Left renal cortex interstitium (tissue), 4 donors: ENCODE data around the gene SMIM5. TPM values are rescaled to one million over a fixed set of nuclear protein-coding genes. Genes with fewer than 3 reads are reported as not detected.

ENCODE experiments used
- DNase-seq, 4 donors: peaks; one replicate each; pipeline ENCODE4 v3.0.0-alpha.2; 2013; ENCODE audit warnings: low read depth in 4 of 4, low spot score in 2 of 4, missing footprints in 1 of 4
- polyA plus RNA-seq, 4 donors: library from polyadenylated mRNA; unstranded; fragments of 120-200 nt; gene quantifications; one replicate each; pipeline ENCODE4 v1.2.1, GENCODE V29; 2013; ENCODE audit not compliant: insufficient read length in 4 of 4

The SMIM5 gene
- polyA plus RNA-seq, 4 donors, result 5.0 to 9.9 (median 6.5) TPM

- DNase-seq, result no peak
These were observed 31.9 kb upstream of the SMIM5 start for GRCh38 chr17:75601057-75601987.

- no peak for DNase-seq
These were observed 30.6 kb upstream of the SMIM5 start for GRCh38 chr17:75602644-75603043.

GRCh38 chr17:75603123-75603522, 30.1 kb upstream of the SMIM5 start:
- DNase-seq, result no peak

- no peak for DNase-seq
These were observed 29.1 kb upstream of the SMIM5 start for GRCh38 chr17:75604034-75604695.

GRCh38 chr17:75605790-75606189, 27.4 kb upstream of the SMIM5 start:
- no peak for DNase-seq

- DNase-seq, result no peak
These were observed 26.1 kb upstream of the SMIM5 start for GRCh38 chr17:75607086-75607485.

- no peak for DNase-seq
These were observed 22.9 kb upstream of the SMIM5 start for GRCh38 chr17:75610103-75610984.

GRCh38 chr17:75611851-75612429, 21.3 kb upstream of the SMIM5 start:
- no peak for DNase-seq

GRCh38 chr17:75612906-75613626, 20.2 kb upstream of the SMIM5 start:
- DNase-seq, result no peak

- DNase-seq, result no peak
These were observed 19.2 kb upstream of the SMIM5 start for GRCh38 chr17:75614006-75614405.

GRCh38 chr17:75614556-75615270, 18.5 kb upstream of the SMIM5 start:
- DNase-seq, result no peak

- no peak for DNase-seq
These were observed 17.9 kb upstream of the SMIM5 start for GRCh38 chr17:75615301-75615700.

- DNase-seq, result no peak
These were observed 16.6 kb upstream of the SMIM5 start for GRCh38 chr17:75616521-75617122.

- no peak for DNase-seq
These were observed 16.0 kb upstream of the SMIM5 start for GRCh38 chr17:75617218-75617617.

GRCh38 chr17:75617675-75618074, 15.6 kb upstream of the SMIM5 start:
- no peak for DNase-seq

GRCh38 chr17:75619506-75620431, 13.5 kb upstream of the SMIM5 start:
- DNase-seq, result no peak

- DNase-seq, result no peak
These were observed 11.7 kb upstream of the SMIM5 start for GRCh38 chr17:75621489-75621888.

- DNase-seq, result no peak
These were observed 11.2 kb upstream of the SMIM5 start for GRCh38 chr17:75622076-75622475.
